Ovary (tissue), 1 donor: Measurements from ENCODE around the gene PRKCE.

Source experiments
- EP300 ChIP-seq: sonication (generic); formaldehyde crosslinking; IDR thresholded peaks from one replicate; pipeline ENCODE4 v1.6.1; 2017; ENCODE audit warnings: antibody characterized with exemption
- POLR2A ChIP-seq: fragments of 450-650 bp; IDR thresholded peaks from one replicate; pipeline ENCODE4 v1.6.1; 2017; ENCODE audit warnings: antibody characterized with exemption, mild to moderate bottlenecking, moderate library complexity

- no peak for TF ChIP-seq EP300
- TF ChIP-seq POLR2A: no peak
Observed at GRCh38 chr2:45637440-45637839, 14.0 kb upstream of the PRKCE start.
